Motor neuron (in vitro differentiated cells): ENCODE results near the gene ATPAF2. TPM values are rescaled to one million over a fixed set of nuclear protein-coding genes. Genes with fewer than 3 reads are reported as not detected.

Source experiments
- ATAC-seq, 8 experiments: fragments of 200-7000 bp; cut with Tn5 transposase; replicated peaks in 6 of 8; 2 replicates each; pipeline ENCODE4 v1.8.0; 2021; ENCODE audit warnings: mild to moderate bottlenecking in 8 of 8, moderate library complexity in 8 of 8
- H3K27ac ChIP-seq, 2 donors: fragments of 250-450 bp; sonication (Bioruptor Pico); 2 replicates each; pipeline ENCODE4 v1.9.0; 2021; ENCODE audit warnings: antibody characterized with exemption in 2 of 2, mild to moderate bottlenecking in 2 of 2, moderate library complexity in 1 of 2
- H3K4me1 ChIP-seq, 2 donors: fragments of 250-450 bp; sonication (Bioruptor Pico); replicated peaks in 1 of 2; 2 replicates each; pipeline ENCODE4 v1.6.1; 2021; ENCODE audit warnings: antibody characterized with exemption in 2 of 2, mild to moderate bottlenecking in 2 of 2, moderate library complexity in 1 of 2
- H3K4me3 ChIP-seq, 5 donors: fragments of 250-450 bp; sonication (Bioruptor Pico); 2 replicates each; pipeline ENCODE4 v1.9.0; 2021; ENCODE audit warnings: antibody characterized with exemption in 5 of 5, mild to moderate bottlenecking in 5 of 5, moderate library complexity in 4 of 5
- WGBS, 10 experiments: fragments of 450-650 bp; shearing (Covaris generic); methylation state at CpG; one replicate each; pipeline ENCODE4 v1.0.0; 2022; 5-methylcytosine and 5-hydroxymethylcytosine counted together
- in situ Hi-C, 9 experiments: fragments of 400-800 bp; cut with MboI; loops; one replicate each; pipeline ENCODE4 v1.15.0; 2021; ENCODE audit warnings: low sequenced_read_pairs in 9 of 9, low pct_unique_long_range_greater_than_20kb in 2 of 9; ENCODE audit not compliant: unreplicated experiment in 9 of 9
- total RNA-seq, 8 experiments: library from RNA; unstranded; fragments of 300-600 nt; gene quantifications; 2 replicates each; pipeline versions ENCODE4 v1.2.3 to v1.2.4, GENCODE V29; 2022

Gene ATPAF2
- total RNA-seq, 8 experiments from 2014 or later = 12.7 to 38.9 (median 23.2) TPM

- 22 to 100% (median 80%) methylated on average over 1 to 2 of the region's 2 CpGs; no CpG with 5 or more reads in 3 of the 10 experiments for WGBS, 10 experiments
- no peak overlapping the region for H3K27ac ChIP-seq
- in situ Hi-C loops = loop anchor here in 6 of 9 experiments (10.0 to 25.0 kb wide), 4 partner anchors 141 to 673 kb away; partner anchors contain the start of gene RAI1 (in 4 of the 6)
- peaks cover 11 to 12% of the 10 kb centered on the region in 2 donors for H3K4me1 ChIP-seq
- H3K4me3 ChIP-seq = no peak overlapping the region
- ATAC-seq = no peak
Measured at GRCh38 chr17:18035704-18036103, 3.3 kb downstream of the ATPAF2 start.

- 0 to 60% (median 37%) methylated on average over 1 to 5 of the region's 5 CpGs; no CpG with 5 or more reads in 3 of the 10 experiments for WGBS, 10 experiments
- Histone ChIP-seq H3K27ac (no peak overlapping the region), H3K4me1 (peaks cover 9 to 14% of the 10 kb centered on the region in 2 donors), H3K4me3 (no peak overlapping the region)
- in situ Hi-C loops = loop anchor here in 6 of 9 experiments (10.0 to 25.0 kb wide), 4 partner anchors 139 to 671 kb away; partner anchors contain the start of gene RAI1 (in 4 of the 6)
- ATAC-seq = peak; percentile 81 to 94 (median 88)
Measured at GRCh38 chr17:18033442-18034099, 5.4 kb downstream of the ATPAF2 start.

- H3K27ac ChIP-seq = no peak overlapping the region
- ATAC-seq = no peak
- in situ Hi-C loops = loop anchor here in 6 of 9 experiments (10.0 to 25.0 kb wide), 4 partner anchors 137 to 670 kb away; partner anchors contain the start of gene RAI1 (in 4 of the 6)
- no peak overlapping the region for H3K4me3 ChIP-seq
- whole genome bisulfite sequencing, 10 experiments = 60 to 100% (median 80%) methylated on average over 1 of the region's 2 CpGs; no CpG with 5 or more reads in 7 of the 10 experiments
- peaks cover 13 to 24% of the 10 kb centered on the region in 2 donors for H3K4me1 ChIP-seq
Measured at GRCh38 chr17:18031955-18032354, 7.0 kb downstream of the ATPAF2 start.

- 81 to 100% (median 97%) methylated on average over 1 to 6 of the region's 8 CpGs; no CpG with 5 or more reads in 3 of the 10 experiments for WGBS, 10 experiments
- Histone ChIP-seq H3K4me3 (no peak overlapping the region), H3K27ac (peak overlapping the region in 1 of 2 donors; percentile 29), H3K4me1 (peaks cover 13 to 24% of the 10 kb centered on the region in 2 donors)
- peak in 2 of 8 experiments; percentile 26 to 42 for ATAC-seq
- in situ Hi-C loops = loop anchor here in 5 of 9 experiments (10.0 to 25.0 kb wide), 4 partner anchors 142 to 667 kb away; partner anchors contain the start of gene RAI1 (in 4 of the 5)
Measured at GRCh38 chr17:18028952-18029540, 9.9 kb downstream of the ATPAF2 start.

GRCh38 chr17:18028114-18028951 is 10.6 kb downstream of the ATPAF2 start:
- in situ Hi-C loops = loop anchor here in 5 of 9 experiments (10.0 to 25.0 kb wide), 4 partner anchors 141 to 666 kb away; partner anchors contain the start of gene RAI1 (in 4 of the 5)
- H3K4me1 ChIP-seq = peaks cover 13 to 24% of the 10 kb centered on the region in 2 donors
- ATAC-seq = peak in 5 of 8 experiments; percentile 51 to 78 (median 72)
- H3K27ac ChIP-seq = peak overlapping the region; percentile 29 to 66
- 17 to 88% (median 74%) methylated on average over 1 to 10 of the region's 11 CpGs for WGBS, 10 experiments
- no peak overlapping the region for H3K4me3 ChIP-seq

GRCh38 chr17:18027280-18027679 is 11.7 kb downstream of the ATPAF2 start:
- peaks cover 13 to 24% of the 10 kb centered on the region in 2 donors for H3K4me1 ChIP-seq
- 80 to 100% (median 93%) methylated on average over 1 to 4 of the region's 6 CpGs; no CpG with 5 or more reads in 5 of the 10 experiments for WGBS, 10 experiments
- in situ Hi-C loops = loop anchor here in 5 of 9 experiments (10.0 to 25.0 kb wide), 4 partner anchors 140 to 665 kb away; partner anchors contain the start of gene RAI1 (in 4 of the 5)
- peak overlapping the region in 1 of 2 donors; percentile 66 for H3K27ac ChIP-seq
- no peak for ATAC-seq
- H3K4me3 ChIP-seq = no peak overlapping the region

GRCh38 chr17:18025945-18026776 is 12.8 kb downstream of the ATPAF2 start:
- H3K4me1 ChIP-seq = peaks cover 13 to 24% of the 10 kb centered on the region in 2 donors
- no peak overlapping the region for H3K27ac ChIP-seq
- peak in 4 of 8 experiments; percentile 34 to 93 (median 65) for ATAC-seq
- WGBS, 10 experiments = 0 to 100% methylated on average over 1 of the region's 11 CpGs; no CpG with 5 or more reads in 8 of the 10 experiments
- in situ Hi-C loops = loop anchor here in 5 of 9 experiments (10.0 to 25.0 kb wide), 4 partner anchors 139 to 664 kb away; partner anchors contain the start of gene RAI1 (in 4 of the 5)
- H3K4me3 ChIP-seq = no peak overlapping the region

- 0 to 68% (median 53%) methylated on average over 1 to 4 of the region's 5 CpGs; no CpG with 5 or more reads in 2 of the 10 experiments for WGBS, 10 experiments
- Histone ChIP-seq H3K27ac (no peak overlapping the region), H3K4me1 (peaks cover 13 to 24% of the 10 kb centered on the region in 2 donors), H3K4me3 (no peak overlapping the region)
- in situ Hi-C loops = loop anchor here in 5 of 9 experiments (10.0 to 25.0 kb wide), 4 partner anchors 138 to 663 kb away; partner anchors contain the start of gene RAI1 (in 4 of the 5)
- ATAC-seq = peak in 7 of 8 experiments; percentile 41 to 70 (median 64)
Measured at GRCh38 chr17:18025241-18025944, 13.6 kb downstream of the ATPAF2 start.

GRCh38 chr17:18021372-18021771 is 17.6 kb downstream of the ATPAF2 start:
- Histone ChIP-seq H3K4me1 (peaks cover 0 to 6% of the 10 kb centered on the region in 2 donors), H3K4me3 (no peak overlapping the region), H3K27ac (no peak overlapping the region)
- in situ Hi-C loops = loop anchor here in 2 of 9 experiments (10.0 to 25.0 kb wide), 2 partner anchors 334 to 347 kb away; partner anchors contain the start of gene RAI1 (in 1 of the 2)
- ATAC-seq = no peak
- WGBS, 10 experiments = 92 to 100% (median 93%) methylated on average over 1 to 3 of the region's 5 CpGs; no CpG with 5 or more reads in 7 of the 10 experiments

GRCh38 chr17:18020971-18021370 is 18.0 kb downstream of the ATPAF2 start:
- H3K4me3 ChIP-seq = no peak overlapping the region
- ATAC-seq = no peak
- in situ Hi-C loops = loop anchor here in 2 of 9 experiments (10.0 to 25.0 kb wide), 2 partner anchors 334 to 346 kb away; partner anchors contain the start of gene RAI1 (in 1 of the 2)
- H3K4me1 ChIP-seq = peaks cover 0 to 6% of the 10 kb centered on the region in 2 donors
- no peak overlapping the region for H3K27ac ChIP-seq
- WGBS, 10 experiments = 94 to 100% (median 100%) methylated on average over 1 to 6 of the region's 6 CpGs; no CpG with 5 or more reads in 3 of the 10 experiments

GRCh38 chr17:18019838-18020154 is 19.2 kb downstream of the ATPAF2 start:
- no peak for ATAC-seq
- Histone ChIP-seq H3K4me1 (peaks cover 0 to 6% of the 10 kb centered on the region in 2 donors), H3K27ac (no peak overlapping the region), H3K4me3 (no peak overlapping the region)
- in situ Hi-C loops = loop anchor here in 2 of 9 experiments (10.0 to 25.0 kb wide), 2 partner anchors 332 to 345 kb away; partner anchors contain the start of gene RAI1 (in 1 of the 2)
- WGBS, 10 experiments = 53 to 89% (median 67%) methylated on average over 1 to 2 of the region's 2 CpGs; no CpG with 5 or more reads in 2 of the 10 experiments
